Measurements from ENCODE around the gene LUZP1.
A peak's percentile ranks its signal among the peaks of the same experiment; 100 is the strongest.

Gene LUZP1

DNA sequence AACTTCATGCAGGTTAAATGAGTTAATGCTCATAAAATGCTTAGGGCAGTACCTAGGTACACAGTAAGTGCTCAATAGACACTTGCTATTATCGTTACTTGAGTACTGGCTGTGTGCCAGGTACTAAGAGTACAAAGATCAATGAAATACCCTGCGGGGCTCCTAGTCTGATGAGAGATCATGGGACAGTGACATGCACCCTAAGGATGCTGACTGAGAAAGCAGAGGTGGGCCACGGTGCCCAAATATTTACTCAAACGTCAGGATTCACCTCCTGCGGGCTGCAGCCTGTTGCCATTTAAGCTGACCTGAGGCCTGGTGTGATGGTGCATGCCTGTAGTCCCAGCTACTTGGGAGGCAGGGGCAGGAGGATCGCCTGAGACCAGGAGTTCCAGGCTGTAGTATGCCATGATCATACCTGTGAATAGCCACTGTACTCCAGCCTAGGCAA is 19.8 kb upstream of the LUZP1 start:
- no peak for DNase-seq

DNA sequence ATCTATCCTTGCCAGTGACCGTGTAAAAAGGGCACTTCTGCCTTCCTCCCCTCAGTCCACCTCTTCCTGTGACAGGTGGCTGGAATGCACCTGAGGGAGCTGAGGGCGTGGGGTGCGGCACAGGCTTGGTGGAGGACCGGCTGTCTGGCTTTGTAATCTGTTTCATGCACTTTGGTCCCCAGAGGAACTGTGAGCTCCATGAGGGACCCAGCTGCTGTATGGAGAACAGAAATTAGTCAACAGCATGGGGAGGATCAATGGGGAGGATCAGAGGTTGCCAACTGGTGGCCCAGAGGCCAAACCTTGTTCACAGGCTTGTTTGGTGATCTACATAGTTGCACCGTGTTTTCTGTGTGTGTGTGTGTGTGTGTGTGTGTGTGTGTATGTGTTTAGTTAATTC is 19.0 kb upstream of the LUZP1 start:
- no peak for DNase-seq

DNA sequence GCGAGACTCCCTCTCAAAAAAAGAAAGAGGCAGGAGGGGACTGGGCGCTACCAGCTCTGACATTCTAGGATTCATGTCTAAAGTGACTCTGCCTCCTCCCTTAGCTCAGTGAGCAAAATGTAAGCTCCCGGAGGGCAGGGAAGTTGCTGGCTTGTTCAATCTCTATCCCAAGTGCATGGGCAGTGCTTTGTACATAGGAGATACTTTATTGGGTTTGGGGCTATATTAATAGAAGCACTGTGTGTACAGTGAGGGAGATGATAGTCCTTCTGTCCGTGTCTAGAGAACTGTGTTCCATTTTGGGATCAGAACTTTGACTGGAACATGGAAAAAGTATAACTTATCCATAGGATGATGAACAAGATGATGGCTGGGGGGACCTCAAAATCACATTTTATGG is 16.7 kb upstream of the LUZP1 start:
- no peak for DNase-seq

DNA sequence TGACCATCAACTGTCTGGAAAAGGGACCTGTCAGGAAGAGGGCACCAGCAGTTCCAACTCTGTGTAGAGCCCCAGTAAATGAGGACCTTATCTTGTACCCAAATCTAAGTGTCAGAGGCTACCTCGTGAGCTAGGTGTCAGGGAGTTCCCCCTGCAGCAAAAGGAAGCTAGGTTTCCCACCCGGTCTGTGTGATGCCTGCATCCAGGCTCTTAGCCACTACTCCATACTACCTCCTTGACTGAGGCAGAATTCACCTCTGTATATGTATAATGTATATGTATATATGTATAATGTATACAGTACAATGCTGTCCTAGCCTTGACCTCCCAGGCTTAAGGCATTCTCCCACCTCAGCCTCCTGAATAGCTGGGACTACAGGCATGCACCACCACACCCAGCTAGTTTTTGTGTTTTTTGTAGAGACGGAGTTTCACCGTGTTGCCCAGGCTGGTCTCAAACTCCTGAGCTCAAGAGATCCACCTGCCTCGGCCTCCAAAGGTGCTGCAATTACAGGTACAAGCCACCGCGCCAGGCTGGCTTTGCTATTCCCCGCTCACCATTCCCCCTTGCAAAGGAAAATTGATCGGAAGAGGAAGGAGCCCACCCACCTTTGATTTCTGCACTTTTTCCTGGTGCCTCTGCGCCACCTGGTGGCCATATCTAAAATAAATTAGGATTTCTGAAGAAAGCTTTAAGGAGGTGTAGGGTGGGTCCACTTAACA is 15.7 kb upstream of the LUZP1 start:
- no peak for DNase-seq

GRCh38 chr1:23179862-23180261 is 11.2 kb upstream of the LUZP1 start:
- DNase-seq: no peak

DNA sequence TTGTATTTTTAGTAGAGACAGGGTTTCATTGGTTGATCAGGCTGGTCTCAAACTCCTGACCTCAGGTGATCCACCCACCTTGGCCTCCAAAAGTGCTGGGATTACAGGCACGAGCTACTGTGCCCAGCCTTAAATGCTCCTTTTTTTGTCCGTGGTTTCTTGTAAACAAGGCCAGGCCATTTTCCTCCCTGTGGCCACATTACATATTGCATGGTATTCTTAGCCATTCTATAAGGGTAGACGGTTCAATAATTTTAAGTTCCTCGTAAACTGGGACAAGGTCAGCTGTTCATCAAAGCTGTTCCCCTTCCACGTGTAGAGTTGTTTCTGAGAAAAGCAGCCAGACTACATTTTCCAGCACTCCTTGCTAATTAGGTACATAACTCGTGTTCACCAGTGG is 10.3 kb upstream of the LUZP1 start:
- DNase-seq: no peak

- DNase-seq: no peak
Observed at GRCh38 chr1:23178414-23178813, 9.8 kb upstream of the LUZP1 start.

DNA sequence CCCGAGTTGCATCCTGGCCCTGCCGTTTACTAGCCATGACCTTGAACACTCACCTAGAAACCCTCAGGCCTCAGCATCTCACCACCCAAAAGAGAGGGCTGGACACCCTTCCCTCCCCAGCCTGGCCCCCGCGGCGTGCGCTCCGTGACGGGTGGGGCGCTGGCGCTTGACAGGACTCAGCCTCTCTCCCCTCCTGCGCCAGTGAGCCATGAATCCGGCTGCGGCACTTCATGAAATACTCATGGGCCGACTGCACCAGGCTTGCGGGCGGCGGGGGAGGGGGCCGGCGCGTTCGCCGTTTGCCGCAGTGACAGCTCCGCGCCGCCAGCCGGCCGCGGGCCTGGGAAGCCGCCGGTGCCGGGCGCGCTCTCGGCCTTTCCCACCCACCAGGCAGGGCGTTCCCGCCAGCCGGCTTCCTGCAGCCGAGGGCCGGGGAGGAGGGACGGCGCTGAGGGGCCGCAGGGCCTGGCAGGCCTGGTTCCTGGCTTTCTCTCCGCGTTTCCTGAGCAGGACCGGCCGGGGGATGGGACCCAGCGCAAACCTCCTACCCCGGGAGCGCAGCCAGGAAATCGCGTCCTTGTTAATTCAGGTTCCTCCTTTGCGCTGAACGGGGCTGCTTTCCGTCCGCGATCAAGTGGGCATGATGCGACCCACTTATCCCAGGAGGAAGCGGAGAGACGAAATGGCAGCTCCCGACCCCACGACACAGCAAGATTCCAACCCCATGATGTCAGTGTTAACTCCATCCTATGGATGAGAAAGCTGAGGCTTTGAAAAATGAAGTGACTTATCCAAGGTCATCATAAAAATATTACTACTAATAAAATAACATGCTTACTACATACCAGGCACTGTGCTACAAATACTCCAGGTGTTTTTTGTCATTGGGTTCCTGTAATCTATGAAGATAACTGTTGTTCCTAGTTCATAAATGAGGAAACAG is 9.1 kb upstream of the LUZP1 start:
- DNase-seq: no peak

- DNase-seq: no peak
Observed at GRCh38 chr1:23177031-23177430, 8.4 kb upstream of the LUZP1 start.

GRCh38 chr1:23174426-23175110 is 5.9 kb upstream of the LUZP1 start:
- DNase-seq: no peak

DNA sequence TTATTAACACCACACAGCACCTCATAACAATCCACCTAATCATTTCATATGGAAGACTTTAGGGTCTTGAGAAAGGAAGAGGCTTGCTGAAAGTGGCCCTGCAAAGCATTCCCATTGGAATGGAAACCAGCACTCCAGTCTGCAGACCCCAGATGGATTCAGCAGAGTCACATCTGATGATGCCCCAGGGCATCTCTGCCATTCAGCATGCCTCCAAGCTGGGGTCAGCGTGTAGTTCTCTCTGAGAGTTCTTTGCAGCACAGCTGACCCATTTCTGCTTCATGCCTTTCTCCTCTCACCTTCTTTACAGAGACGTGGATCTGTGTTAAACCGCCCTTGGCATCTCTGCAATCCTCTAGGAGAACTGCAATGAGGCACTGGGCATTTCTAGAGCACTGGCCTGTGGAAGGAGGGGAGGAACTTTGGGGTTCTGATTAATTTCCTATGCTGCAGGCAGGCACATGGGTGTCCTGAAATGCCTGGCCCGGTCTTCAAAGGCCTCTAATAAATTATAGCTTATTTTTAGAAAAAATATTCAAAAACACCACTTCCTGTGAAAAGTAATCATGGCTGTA is 2.6 kb upstream of the LUZP1 start:
- no peak for DNase-seq

GRCh38 chr1:23169727-23170335 is 1.2 kb upstream of the LUZP1 start:
- DNase-seq: peak; percentile 17

DNA sequence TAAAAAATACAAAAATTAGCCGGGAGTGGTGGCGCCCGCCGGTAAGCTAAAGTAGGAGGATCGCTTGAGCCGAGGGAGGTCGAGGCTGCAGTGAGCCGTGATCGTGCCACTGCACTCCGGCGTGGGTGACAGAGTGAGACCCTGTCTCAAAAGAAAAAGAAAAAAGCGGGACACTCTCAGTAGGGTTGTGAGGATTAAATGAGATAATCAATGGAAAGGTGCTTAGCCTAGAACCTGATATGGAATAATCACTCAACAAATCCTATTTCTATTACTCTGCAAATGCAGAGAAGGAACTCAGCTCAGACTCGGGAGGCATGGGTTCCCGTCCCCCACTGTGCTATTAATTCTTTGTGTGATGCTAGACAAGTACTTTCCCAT is 529 bp upstream of the LUZP1 start:
- no peak for DNase-seq

- DNase-seq: no peak
Observed at GRCh38 chr1:23168079-23168444, 594 bp downstream of the LUZP1 start.

DNA sequence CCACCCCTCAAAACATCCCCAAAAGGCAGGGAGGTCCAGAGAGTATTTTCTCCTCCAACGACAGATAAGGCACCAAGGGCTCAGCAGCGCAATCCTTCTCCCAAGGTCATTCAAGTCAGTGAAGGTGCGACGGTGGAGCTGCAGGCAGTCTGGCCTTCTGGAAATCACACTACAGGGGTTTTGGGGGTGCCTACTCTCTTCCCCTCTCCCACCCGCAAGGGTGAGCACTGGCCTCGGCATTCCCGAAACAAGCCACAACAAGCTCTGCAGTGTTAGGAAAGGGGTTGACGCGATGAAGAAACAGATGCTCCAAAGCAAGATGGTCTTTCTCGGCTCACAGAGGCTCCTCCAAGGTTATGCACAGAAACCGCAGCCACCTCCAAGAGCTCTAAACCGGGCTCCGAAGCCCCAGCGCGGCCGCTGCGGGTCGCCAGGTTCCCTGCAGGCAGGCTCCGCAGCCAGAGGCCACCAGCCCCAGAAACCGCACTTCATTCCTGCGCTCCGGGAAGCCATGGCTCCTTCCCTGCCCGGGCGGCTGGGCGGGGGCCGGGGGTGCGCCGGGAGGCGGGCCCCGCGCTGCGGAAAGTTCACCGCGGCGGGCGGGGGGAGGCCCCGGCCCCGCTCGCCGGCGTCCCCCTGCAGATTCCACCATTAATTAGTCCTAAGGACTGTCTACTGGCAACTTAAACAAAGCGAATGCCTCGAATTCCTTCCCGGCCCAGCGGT is 1.1 kb downstream of the LUZP1 start:
- no peak for DNase-seq

DNA sequence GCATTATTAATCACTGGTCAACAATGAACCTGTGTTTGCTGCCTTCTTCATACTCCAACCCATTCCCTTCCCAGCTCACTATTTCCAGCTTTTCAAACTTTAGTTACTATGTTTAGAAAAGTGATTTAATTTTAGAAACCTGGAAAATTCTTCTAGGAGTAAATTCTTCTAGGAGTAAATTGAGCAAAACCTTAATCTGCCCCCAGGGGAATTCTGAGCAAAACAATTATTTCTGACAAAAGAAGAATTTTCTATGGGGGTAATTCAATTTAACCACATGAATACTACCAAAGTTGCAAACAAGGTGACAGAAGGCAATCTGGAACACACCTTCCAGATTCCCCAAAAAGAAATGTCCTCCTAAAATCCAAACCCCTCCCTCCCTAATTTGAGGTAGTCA is 1.8 kb downstream of the LUZP1 start:
- DNase-seq: no peak

- DNase-seq: no peak
Observed at GRCh38 chr1:23163395-23163794, 5.3 kb downstream of the LUZP1 start.

DNA sequence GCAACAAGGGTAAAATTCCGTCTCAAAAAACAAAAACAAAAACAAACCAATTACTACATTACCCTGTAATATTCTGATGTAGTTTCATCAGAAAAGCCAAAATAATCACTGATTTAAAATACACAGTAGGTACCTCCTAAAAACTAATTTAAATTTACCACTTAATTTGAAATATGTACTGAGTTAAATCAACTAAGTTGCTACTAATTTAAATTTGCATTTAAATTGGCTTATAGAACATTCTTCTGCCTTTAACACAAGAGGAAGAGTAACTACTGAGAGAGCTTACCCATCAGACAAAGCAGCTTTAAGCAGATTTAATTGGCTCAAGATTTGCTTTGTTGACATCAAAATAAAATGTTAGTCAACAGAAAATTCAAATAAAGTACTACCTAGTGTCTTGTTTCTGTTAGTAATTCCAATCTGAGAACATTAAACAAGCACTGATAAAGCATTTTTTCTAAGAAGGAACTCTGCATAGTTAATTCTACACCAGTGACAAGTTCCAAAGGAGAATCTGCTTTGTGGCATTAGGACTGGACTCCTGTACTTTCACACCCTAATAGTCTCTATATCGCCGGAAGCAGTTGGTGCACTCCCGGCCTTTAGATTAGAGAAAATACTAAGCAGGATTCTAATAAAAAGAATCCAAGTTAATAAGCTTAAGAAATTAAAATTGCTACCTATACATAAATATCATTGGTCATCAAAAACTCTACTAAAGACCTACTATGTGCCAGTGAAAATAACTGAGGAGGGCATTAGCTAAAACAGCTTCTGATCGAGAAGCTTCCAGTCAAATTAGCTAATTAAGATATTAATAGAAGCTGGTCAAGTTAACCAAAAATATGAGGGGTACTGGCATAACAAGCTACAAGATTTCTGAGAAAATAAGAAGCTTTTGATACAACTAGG is 8.4 kb downstream of the LUZP1 start:
- no peak for DNase-seq

- DNase-seq: no peak
Observed at GRCh38 chr1:23156940-23157339, 11.7 kb downstream of the LUZP1 start.

DNA sequence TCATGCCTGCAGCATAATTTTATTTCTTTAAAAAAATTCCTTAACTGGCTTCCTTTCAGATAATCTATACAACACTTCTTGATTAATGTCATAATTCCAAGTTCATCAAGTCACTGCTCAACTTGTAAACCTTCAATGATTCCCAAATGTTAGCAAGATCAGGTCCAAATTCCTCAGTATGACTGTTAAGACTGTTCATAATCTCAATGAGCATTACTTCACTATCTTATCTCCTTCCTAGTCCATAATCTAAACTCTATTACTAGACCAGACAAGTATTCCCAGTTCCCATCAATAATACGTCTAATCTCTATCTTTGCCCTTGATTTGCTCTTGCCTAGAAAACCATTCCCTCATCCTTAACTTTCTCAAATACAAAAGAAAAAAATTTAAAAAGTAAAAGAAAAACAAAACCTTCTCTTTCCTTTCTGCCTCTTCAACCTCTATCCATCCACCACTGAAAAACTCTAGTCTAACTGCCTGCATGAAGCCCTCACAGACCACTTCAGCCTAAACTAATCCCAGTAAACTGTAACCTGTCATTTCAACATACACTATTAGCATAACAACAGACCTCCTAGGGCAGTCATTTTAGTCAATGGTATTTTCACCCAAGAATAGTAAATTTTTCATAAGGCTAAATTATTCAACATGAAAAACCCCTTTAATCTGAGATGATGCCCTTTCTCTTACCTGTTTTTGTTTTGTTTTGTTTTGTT is 15.5 kb downstream of the LUZP1 start:
- no peak for DNase-seq

Data from NCI-H1436 treated with DMSO at 0.1 percent for 48 hours (cell line).